Measurements from ENCODE around the gene RAMACL.
"Not testable (repeated sequence)": the region's sequence is repeated elsewhere in the genome, so short reads cannot be mapped to it uniquely, and the experiment has no call there.

- not testable (repeated sequence) for TF ChIP-seq CTCF (IDR thresholded peaks at IDR 0.05; ENCODE audit: low read depth, low read length); EZH2phosphoT487 (IDR thresholded peaks at IDR 0.05; ENCODE audit: low read depth)
Observed at GRCh38 chr6:166634581-166634980, 48.1 kb upstream of the RAMACL start.

All from OCI-LY3 (cell line).